H54 (cell line): Measurements from ENCODE around the gene NEU4.

ENCODE experiments used
- DNase-seq: peaks from one replicate; pipeline ENCODE4 v3.0.0; 2011; ENCODE audit warnings: low spot score, mixed read lengths; ENCODE audit not compliant: insufficient read length
- FAIRE-seq: peaks from 3 replicates; lab custom pipeline; 2011; peaks lifted over from hg19 to GRCh38; lab: Jason Lieb, UNC
- POLR2A ChIP-seq: IDR thresholded peaks from 2 replicates; pipeline ENCODE4 v1.6.1; 2011; ENCODE audit warnings: low read depth, mild to moderate bottlenecking, low read length

Gene NEU4

GRCh38 chr2:241852116-241852980, 43.4 kb downstream of the NEU4 start:
- no peak for FAIRE-seq
- DNase-seq: no peak
- no peak for TF ChIP-seq POLR2A

GRCh38 chr2:241852981-241853631, 44.1 kb downstream of the NEU4 start:
- no peak for FAIRE-seq
- DNase-seq: no peak
- no peak for TF ChIP-seq POLR2A

GRCh38 chr2:241853651-241854341, 44.8 kb downstream of the NEU4 start:
- TF ChIP-seq POLR2A: 0 out of 2 replicates have a peak, but pooled peaks have one; percentile 21
- no peak for DNase-seq
- FAIRE-seq: no peak

GRCh38 chr2:241854342-241855244, 45.6 kb downstream of the NEU4 start:
- no peak for TF ChIP-seq POLR2A
- FAIRE-seq: no peak
- DNase-seq: no peak

GRCh38 chr2:241855245-241855887, 46.4 kb downstream of the NEU4 start:
- FAIRE-seq (no peak), DNase-seq (no peak)
- no peak for TF ChIP-seq POLR2A

GRCh38 chr2:241855888-241856422, 47.0 kb downstream of the NEU4 start:
- no peak for FAIRE-seq
- no peak for DNase-seq
- TF ChIP-seq POLR2A: no peak

GRCh38 chr2:241857041-241857541, 48.1 kb downstream of the NEU4 start:
- TF ChIP-seq POLR2A: no peak
- no peak for DNase-seq
- FAIRE-seq: no peak

- no peak for TF ChIP-seq POLR2A
- DNase-seq (no peak), FAIRE-seq (no peak)
These were observed 48.7 kb downstream of the NEU4 start for GRCh38 chr2:241857572-241858121.

- FAIRE-seq (no peak), DNase-seq (no peak)
- TF ChIP-seq POLR2A: no peak
These were observed 49.4 kb downstream of the NEU4 start, which contains the start of gene PDCD1 for GRCh38 chr2:241858206-241859016. Gene PDCD1 (minus strand): TSS chr2:241858894. CDS start chr2:241858838, 56 bp downstream.

- TF ChIP-seq POLR2A: no peak
- FAIRE-seq: no peak
- no peak for DNase-seq
These were observed 50.0 kb downstream of the NEU4 start for GRCh38 chr2:241859017-241859435.
